Activated CD8-positive, alpha-beta T cell treated with anti-CD3 and anti-CD28 coated beads for 36 hours (primary cell): ENCODE data around the gene GALNTL6. TPM values are rescaled to one million over a fixed set of nuclear protein-coding genes. Genes with fewer than 3 reads are reported as not detected.

Experiments
- ATAC-seq: fragments of 200-7000 bp; cut with Tn5 transposase; one replicate; pipeline ENCODE4 v1.10.0; 2021; ENCODE audit warnings: mild to moderate bottlenecking, moderate library complexity
- CTCF ChIA-PET: fragments of 350-600 bp; sonication (Branson Sonifier 250); formaldehyde crosslinking; loops from one replicate; lab custom pipeline; 2021; ENCODE audit warnings: antibody characterized with exemption; lab: Charles Lee
- POLR2A ChIA-PET: fragments of 350-600 bp; sonication (Branson Sonifier 250); formaldehyde crosslinking; loops from one replicate; lab custom pipeline; 2021; ENCODE audit warnings: antibody characterized with exemption; lab: Charles Lee
- DNase-seq: peaks from one replicate; pipeline ENCODE4 v3.0.0-alpha.2; 2020
- H3K27ac Mint-ChIP-seq: one replicate; pipeline ENCODE4 v1.8.0; 2021; ENCODE audit warnings: mild to moderate bottlenecking, mixed read lengths
- H3K27me3 Mint-ChIP-seq: one replicate; pipeline ENCODE4 v1.8.0; 2021; ENCODE audit warnings: mixed read lengths
- H3K36me3 Mint-ChIP-seq: one replicate; pipeline ENCODE4 v1.8.0; 2021; ENCODE audit warnings: low read depth, mixed read lengths
- H3K4me1 Mint-ChIP-seq: one replicate; pipeline ENCODE4 v1.8.0; 2021; ENCODE audit warnings: low read depth, mixed read lengths
- H3K4me3 Mint-ChIP-seq: one replicate; pipeline ENCODE4 v1.8.0; 2021; ENCODE audit warnings: mild to moderate bottlenecking, moderate library complexity, mixed read lengths
- H3K9me3 Mint-ChIP-seq: one replicate; pipeline ENCODE4 v1.8.0; 2021; ENCODE audit warnings: mixed read lengths
- intact Hi-C: fragments of 100-400 bp; cut with micrococcal nuclease; formaldehyde crosslinking; loops from one replicate; pipeline ENCODE4 v1.10.0; 2022
- total RNA-seq, 2 experiments: library from RNA; stranded (reverse); gene quantifications; one replicate each; pipeline ENCODE4 v1.2.3, GENCODE V29; 2021
- TF ChIP-seq, protein P1 (sequence below): fragments of 200-600 bp; IDR thresholded peaks from one replicate; pipeline ENCODE4 v1.8.0; 2022; ENCODE audit warnings: antibody characterized with exemption, mild to moderate bottlenecking

The GALNTL6 gene
- total RNA-seq, 2 experiments from 2014 or later = not detected

DNA sequence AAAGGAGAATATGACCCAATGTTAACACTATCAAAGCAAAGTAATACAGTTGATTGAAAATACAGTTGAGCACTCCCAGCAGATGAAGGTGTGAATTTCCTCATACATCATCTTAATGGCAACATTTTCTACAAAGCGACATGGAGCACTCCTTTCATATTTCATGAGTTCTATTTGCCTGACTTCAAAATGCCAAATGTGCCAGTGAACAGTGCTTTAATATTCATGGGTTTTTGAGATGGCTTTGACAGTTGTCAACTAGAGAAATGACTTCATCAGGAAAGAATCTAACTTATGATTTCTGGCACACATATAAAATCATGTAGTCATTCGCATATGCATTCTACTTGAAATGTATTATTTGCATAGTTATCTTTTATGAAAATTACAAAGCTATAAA lies 222.4 kb downstream of the GALNTL6 start:
- Mint-ChIP-seq H3K36me3 (no peaks in the 10 kb centered on the region), H3K27ac (no peak overlapping the region), H3K4me1 (no peaks in the 10 kb centered on the region), H3K4me3 (no peak overlapping the region), H3K9me3 (peaks cover 4% of the 10 kb centered on the region), H3K27me3 (no peaks in the 10 kb centered on the region)
- CTCF ChIA-PET = no interaction called here
- intact Hi-C loops = no loop called here
- ATAC-seq = no peak
- POLR2A ChIA-PET = no interaction called here
- TF ChIP-seq, protein P1, sequence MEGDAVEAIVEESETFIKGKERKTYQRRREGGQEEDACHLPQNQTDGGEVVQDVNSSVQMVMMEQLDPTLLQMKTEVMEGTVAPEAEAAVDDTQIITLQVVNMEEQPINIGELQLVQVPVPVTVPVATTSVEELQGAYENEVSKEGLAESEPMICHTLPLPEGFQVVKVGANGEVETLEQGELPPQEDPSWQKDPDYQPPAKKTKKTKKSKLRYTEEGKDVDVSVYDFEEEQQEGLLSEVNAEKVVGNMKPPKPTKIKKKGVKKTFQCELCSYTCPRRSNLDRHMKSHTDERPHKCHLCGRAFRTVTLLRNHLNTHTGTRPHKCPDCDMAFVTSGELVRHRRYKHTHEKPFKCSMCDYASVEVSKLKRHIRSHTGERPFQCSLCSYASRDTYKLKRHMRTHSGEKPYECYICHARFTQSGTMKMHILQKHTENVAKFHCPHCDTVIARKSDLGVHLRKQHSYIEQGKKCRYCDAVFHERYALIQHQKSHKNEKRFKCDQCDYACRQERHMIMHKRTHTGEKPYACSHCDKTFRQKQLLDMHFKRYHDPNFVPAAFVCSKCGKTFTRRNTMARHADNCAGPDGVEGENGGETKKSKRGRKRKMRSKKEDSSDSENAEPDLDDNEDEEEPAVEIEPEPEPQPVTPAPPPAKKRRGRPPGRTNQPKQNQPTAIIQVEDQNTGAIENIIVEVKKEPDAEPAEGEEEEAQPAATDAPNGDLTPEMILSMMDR = no peak
- no peak for DNase-seq

DNA sequence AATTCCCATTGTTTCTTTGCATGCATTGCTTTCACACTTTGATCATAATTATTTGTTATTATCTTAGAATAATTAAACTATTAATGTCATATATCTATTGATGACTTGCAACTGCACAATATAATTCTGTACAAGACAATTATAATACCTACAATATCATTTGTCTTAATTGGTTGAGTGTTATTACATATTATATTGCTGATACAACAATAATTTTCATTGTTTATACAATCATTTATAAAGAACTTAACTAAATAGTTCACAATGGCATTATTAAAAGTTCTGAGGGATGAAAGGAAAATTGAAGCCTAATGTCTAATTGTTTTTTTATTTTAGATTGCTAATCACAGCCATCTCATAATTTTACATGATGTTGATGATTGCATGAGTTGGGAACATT lies 227.6 kb downstream of the GALNTL6 start:
- Mint-ChIP-seq H3K27ac (no peak overlapping the region), H3K27me3 (no peaks in the 10 kb centered on the region), H3K36me3 (no peaks in the 10 kb centered on the region), H3K4me1 (no peaks in the 10 kb centered on the region), H3K4me3 (no peak overlapping the region), H3K9me3 (peaks cover 4% of the 10 kb centered on the region)
- TF ChIP-seq, protein P1 = no peak
- intact Hi-C loops = no loop called here
- CTCF ChIA-PET = no interaction called here
- POLR2A ChIA-PET = no interaction called here
- ATAC-seq (no peak), DNase-seq (no peak)

DNA sequence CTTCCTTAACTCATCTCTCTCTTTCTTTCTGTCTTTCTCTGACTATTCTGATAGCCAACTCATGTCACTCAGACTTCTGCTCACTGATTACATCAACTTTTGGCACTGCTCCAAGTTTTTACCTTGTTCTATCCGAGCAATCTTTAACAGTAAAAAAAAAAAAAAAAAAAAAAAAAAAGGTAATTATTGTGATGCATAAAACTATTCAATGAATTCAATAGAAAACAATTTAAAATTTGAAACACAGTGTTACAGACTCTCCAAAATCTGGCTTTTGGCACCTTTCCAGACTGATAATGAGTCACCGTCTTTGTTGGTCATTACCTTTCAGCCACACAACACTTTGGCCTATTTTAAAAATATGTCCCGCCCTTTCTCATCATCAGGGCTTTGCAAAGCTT lies 229.5 kb downstream of the GALNTL6 start:
- Mint-ChIP-seq H3K9me3 (no peaks in the 10 kb centered on the region), H3K4me3 (no peak overlapping the region), H3K4me1 (no peaks in the 10 kb centered on the region), H3K36me3 (no peaks in the 10 kb centered on the region), H3K27me3 (no peaks in the 10 kb centered on the region), H3K27ac (no peak overlapping the region)
- no peak for DNase-seq
- intact Hi-C loops = no loop called here
- CTCF ChIA-PET = no interaction called here
- TF ChIP-seq, protein P1 = no peak
- POLR2A ChIA-PET = no interaction called here
- no peak for ATAC-seq

DNA sequence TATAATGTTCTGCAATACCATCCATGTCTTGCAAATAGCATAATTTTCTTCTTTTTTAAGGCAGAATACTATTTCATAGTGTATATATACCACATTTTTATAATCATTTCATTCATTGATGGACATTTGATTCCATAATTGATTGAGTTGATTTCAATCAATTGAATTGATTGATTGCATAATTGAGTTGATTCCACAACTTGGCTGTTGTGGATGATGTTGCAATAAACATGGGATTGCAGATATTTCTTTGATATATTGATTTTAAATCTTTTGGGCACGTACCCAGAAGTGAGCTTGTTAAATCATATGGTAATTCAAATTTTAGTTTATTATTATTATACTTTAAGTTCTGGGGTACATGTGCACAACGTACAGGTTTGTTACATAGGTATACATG lies 232.8 kb downstream of the GALNTL6 start:
- Mint-ChIP-seq H3K27me3 (no peaks in the 10 kb centered on the region), H3K4me1 (no peaks in the 10 kb centered on the region), H3K4me3 (no peak overlapping the region), H3K9me3 (no peaks in the 10 kb centered on the region), H3K27ac (no peak overlapping the region), H3K36me3 (no peaks in the 10 kb centered on the region)
- intact Hi-C loops = no loop called here
- TF ChIP-seq, protein P1 = no peak
- ATAC-seq (no peak), DNase-seq (no peak)
- CTCF ChIA-PET = no interaction called here
- POLR2A ChIA-PET = no interaction called here

DNA sequence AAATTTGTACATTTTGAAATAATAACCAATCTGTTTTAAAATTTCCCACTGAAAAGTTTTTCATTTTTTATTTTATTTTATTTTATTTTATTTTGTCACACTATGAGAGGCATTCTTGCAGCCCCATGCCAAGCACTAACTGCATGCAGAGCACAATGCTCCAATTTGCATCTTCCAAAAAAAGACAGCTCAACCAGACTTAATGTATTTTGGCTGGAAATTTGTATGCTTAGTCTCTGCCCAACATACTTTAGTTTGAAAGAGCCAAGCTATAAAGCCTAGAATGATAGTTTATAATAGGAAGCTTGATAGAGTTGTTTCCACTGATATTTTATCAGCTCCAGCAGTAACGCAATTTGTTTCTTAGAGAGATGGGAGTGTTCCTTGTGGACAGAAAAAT lies 235.5 kb downstream of the GALNTL6 start:
- Mint-ChIP-seq H3K36me3 (no peaks in the 10 kb centered on the region), H3K27ac (no peak overlapping the region), H3K27me3 (no peaks in the 10 kb centered on the region), H3K4me3 (no peak overlapping the region), H3K4me1 (no peaks in the 10 kb centered on the region), H3K9me3 (no peaks in the 10 kb centered on the region)
- ATAC-seq (no peak), DNase-seq (no peak)
- intact Hi-C loops = no loop called here
- CTCF ChIA-PET = no interaction called here
- POLR2A ChIA-PET = no interaction called here
- TF ChIP-seq, protein P1 = no peak
